Activated T-helper 2 cell treated with anti-CD3 and anti-CD28 coated beads, Interferon-gamma antibody, Interleukin-2, Interleukin-4, amounts not matched to agents 10 μg/mL and 5 μg/mL and 100 μg/mL, durations not matched to agents 14 hours and 24 hours and 36 hours (primary cell): ENCODE measurements around the gene TMEM45A. TPM values are rescaled to one million over a fixed set of nuclear protein-coding genes. Genes with fewer than 3 reads are reported as not detected.
A peak's percentile ranks its signal among the peaks of the same experiment; 100 is the strongest.

ENCODE experiments used
- DNase-seq: peaks from one replicate; pipeline ENCODE4 v3.0.0; 2021; ENCODE audit warnings: low spot score
- H3K27ac Mint-ChIP-seq: one replicate; pipeline ENCODE4 v1.8.0; 2021; ENCODE audit warnings: mixed read lengths
- H3K27me3 Mint-ChIP-seq: one replicate; pipeline ENCODE4 v1.8.0; 2021; ENCODE audit warnings: low read depth, mixed read lengths
- H3K36me3 Mint-ChIP-seq: one replicate; pipeline ENCODE4 v1.8.0; 2021; ENCODE audit warnings: low read depth, mixed read lengths
- H3K4me1 Mint-ChIP-seq: one replicate; pipeline ENCODE4 v1.8.0; 2021; ENCODE audit warnings: low read depth, mixed read lengths
- H3K4me3 Mint-ChIP-seq: one replicate; pipeline ENCODE4 v1.8.0; 2021; ENCODE audit warnings: low read depth, mild to moderate bottlenecking, moderate library complexity, mixed read lengths
- H3K9me3 Mint-ChIP-seq: one replicate; pipeline ENCODE4 v1.8.0; 2021; ENCODE audit warnings: mixed read lengths
- intact Hi-C: fragments of 100-400 bp; cut with micrococcal nuclease; formaldehyde crosslinking; loops from one replicate; pipeline ENCODE4 v1.15.1; 2023
- total RNA-seq: library from RNA; stranded (reverse); gene quantifications from 2 replicates; pipeline ENCODE4 v1.2.3, GENCODE V29; 2022

The TMEM45A gene
- total RNA-seq, 1 donor from 2014 or later: 0.96 TPM

GRCh38 chr3:100600181-100601042 is 108.0 kb downstream of the TMEM45A start:
- Mint-ChIP-seq H3K36me3 (no peaks in the 10 kb centered on the region), H3K4me1 (peaks cover 30% of the 10 kb centered on the region), H3K27ac (no peak overlapping the region), H3K4me3 (no peak overlapping the region), H3K9me3 (peaks cover 9% of the 10 kb centered on the region), H3K27me3 (peaks cover 18% of the 10 kb centered on the region)
- intact Hi-C loops: loop anchor here (5.0 kb wide), 1 partner anchor 107 kb away; the partner anchor contains the start of gene TFG
- no peak for DNase-seq

GRCh38 chr3:100602506-100603444 is 110.4 kb downstream of the TMEM45A start:
- H3K4me3 Mint-ChIP-seq: peak overlapping the region; percentile 56
- peaks cover 34% of the 10 kb centered on the region for H3K4me1 Mint-ChIP-seq
- H3K36me3 Mint-ChIP-seq: no peaks in the 10 kb centered on the region
- DNase-seq: no peak
- intact Hi-C loops: loop anchor here (1.0 to 5.0 kb wide), 2 partner anchors 63 to 105 kb away; partner anchors contain the start of gene TFG
- H3K9me3 Mint-ChIP-seq: peaks cover 9% of the 10 kb centered on the region
- H3K27ac Mint-ChIP-seq: peak overlapping the region; percentile 54
- peaks cover 9% of the 10 kb centered on the region for H3K27me3 Mint-ChIP-seq

GRCh38 chr3:100603469-100603868 is 111.0 kb downstream of the TMEM45A start:
- H3K9me3 Mint-ChIP-seq: peaks cover 9% of the 10 kb centered on the region
- peaks cover 34% of the 10 kb centered on the region for H3K4me1 Mint-ChIP-seq
- peak overlapping the region; percentile 56 for H3K4me3 Mint-ChIP-seq
- DNase-seq: no peak
- intact Hi-C loops: loop anchor here (1.0 to 5.0 kb wide), 2 partner anchors 62 to 104 kb away; partner anchors contain the start of gene TFG
- H3K27ac Mint-ChIP-seq: peak overlapping the region; percentile 54
- H3K27me3 Mint-ChIP-seq: peaks cover 8% of the 10 kb centered on the region
- no peaks in the 10 kb centered on the region for H3K36me3 Mint-ChIP-seq

DNA sequence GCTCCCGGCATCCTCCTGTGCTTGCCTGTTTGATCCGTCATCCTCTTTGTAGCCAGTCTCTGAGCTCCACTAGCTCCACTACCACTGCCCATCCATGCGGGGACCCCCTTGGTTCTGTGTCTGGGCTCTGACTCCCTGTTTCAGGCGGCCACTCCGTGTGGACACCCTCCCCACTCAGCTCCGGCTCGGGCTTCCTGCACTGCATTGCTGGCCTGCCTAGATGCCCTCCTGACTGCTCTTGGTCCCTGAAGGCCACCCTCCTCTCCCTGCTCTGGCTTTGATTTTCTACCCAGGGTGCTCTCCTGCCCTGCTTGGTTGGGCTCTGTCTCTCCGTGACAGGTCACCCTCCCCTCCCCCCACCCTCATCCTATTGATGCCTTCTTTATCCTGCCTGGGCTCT is 112.9 kb downstream of the TMEM45A start:
- peaks cover 38% of the 10 kb centered on the region for H3K4me1 Mint-ChIP-seq
- intact Hi-C loops: no loop called here
- H3K36me3 Mint-ChIP-seq: no peaks in the 10 kb centered on the region
- DNase-seq: no peak
- H3K9me3 Mint-ChIP-seq: no peaks in the 10 kb centered on the region
- no peak overlapping the region for H3K4me3 Mint-ChIP-seq
- no peak overlapping the region for H3K27ac Mint-ChIP-seq
- peaks cover 11% of the 10 kb centered on the region for H3K27me3 Mint-ChIP-seq

DNA sequence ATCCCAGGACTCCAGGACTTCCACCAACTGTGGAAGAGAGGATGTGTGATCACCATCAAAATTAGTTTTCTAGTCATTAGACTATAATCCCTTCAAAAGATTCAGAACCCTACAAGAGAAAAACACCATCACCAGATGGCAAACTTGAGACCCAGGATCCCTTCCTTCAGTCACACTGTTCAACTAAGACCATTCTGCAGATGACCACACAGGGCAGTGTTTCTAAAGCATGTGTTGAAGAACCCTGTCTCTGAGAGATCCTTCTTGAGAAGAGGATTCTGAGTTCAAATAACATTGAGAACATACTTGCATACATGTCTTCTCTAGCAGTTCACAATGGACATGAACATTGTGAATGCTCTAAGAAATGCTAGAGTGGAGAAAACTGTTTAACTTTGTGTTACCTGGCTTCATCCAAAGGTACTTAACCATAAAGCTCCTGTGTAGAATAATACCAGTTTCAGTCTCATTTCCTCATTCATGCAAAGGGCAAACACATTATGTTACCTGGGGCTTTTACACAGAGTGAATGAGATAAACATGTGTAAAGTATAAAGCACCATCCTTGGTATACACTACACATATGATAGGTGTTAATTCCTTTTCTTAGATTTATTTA is 114.6 kb downstream of the TMEM45A start:
- Mint-ChIP-seq H3K27me3 (peaks cover 17% of the 10 kb centered on the region), H3K4me3 (no peak overlapping the region), H3K36me3 (no peaks in the 10 kb centered on the region), H3K9me3 (no peaks in the 10 kb centered on the region), H3K4me1 (peaks cover 30% of the 10 kb centered on the region), H3K27ac (no peak overlapping the region)
- no peak for DNase-seq
- intact Hi-C loops: no loop called here

DNA sequence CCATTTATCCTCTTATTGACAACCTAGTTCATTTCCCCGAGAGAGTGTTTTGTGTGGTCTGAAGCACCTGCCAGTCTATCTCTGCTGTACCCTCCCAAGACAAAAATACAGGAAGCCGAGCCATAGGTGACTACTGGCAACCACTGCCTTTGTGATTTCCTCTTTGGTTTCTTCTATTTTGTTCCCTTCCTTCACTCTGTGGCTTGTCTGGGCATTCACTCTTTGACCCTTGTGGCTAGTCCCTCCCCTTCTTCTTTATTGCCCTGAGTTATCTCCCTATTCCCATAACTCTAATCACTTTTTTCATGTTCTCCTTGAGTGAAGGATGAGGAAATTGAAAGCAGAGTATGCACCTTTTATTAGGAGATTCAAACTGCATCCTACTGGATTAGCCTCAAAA is 116.9 kb downstream of the TMEM45A start, which contains the start of gene ADGRG7:
Gene ADGRG7, plus strand, starts transcription at position 297 of the 400 bp plus-strand sequence. CDS start 256 bp downstream, outside the sequence.
- Mint-ChIP-seq H3K27me3 (peaks cover 23% of the 10 kb centered on the region), H3K27ac (no peak within 1 kb of the TSS), H3K9me3 (no peaks in the 10 kb centered on the region)

DNA sequence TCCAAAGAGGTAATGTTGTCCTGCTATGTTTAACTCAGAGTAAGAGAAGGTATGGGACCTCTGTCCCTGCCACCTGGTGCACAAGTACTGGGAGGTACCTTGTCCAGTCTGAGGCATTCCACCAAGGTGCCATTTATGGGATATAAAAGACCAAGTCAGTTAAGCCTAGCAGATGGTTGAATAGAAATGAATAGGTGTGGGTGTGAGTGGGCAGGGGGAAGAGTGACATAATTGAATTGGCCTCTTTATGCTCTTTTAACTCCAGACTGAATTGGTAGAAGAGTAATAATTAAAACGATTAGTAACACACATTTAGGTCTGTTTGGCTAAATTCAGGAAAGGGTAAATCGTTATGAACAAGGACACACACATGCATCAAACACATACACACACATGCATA is 117.5 kb downstream of the TMEM45A start:
- intact Hi-C loops: no loop called here
- Mint-ChIP-seq H3K4me1 (peaks cover 15% of the 10 kb centered on the region), H3K9me3 (no peaks in the 10 kb centered on the region), H3K36me3 (no peaks in the 10 kb centered on the region), H3K4me3 (no peak overlapping the region), H3K27ac (no peak overlapping the region), H3K27me3 (peaks cover 24% of the 10 kb centered on the region)
- no peak for DNase-seq

More for the DNA sequence above, 116.9 kb downstream of the TMEM45A start, which contains the start of gene ADGRG7:
- DNase-seq: no peak
- no peaks in the 10 kb centered on the region for H3K36me3 Mint-ChIP-seq
- intact Hi-C loops: no loop called here
- H3K4me3 Mint-ChIP-seq: no peak within 1 kb of the TSS
- peaks cover 15% of the 10 kb centered on the region for H3K4me1 Mint-ChIP-seq

DNA sequence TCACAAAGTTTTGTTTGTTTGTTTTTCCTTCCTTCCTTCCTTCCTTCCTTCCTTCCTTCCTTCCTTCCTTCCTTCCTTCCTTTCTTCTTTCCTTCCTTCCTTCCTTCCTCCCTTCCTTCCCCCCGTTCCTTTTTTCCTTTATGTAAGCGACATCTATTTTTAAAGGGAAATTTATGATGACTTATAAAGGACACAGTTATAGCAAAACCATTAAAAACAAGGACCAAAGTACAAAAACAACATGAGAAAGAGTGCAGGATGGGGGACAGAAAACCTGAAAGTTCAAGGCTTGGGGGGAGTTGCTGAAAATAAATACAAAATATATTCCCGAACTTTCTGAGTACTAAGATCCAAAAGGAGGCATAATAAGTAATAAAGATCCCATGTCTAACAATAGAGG is 118.8 kb downstream of the TMEM45A start:
- H3K4me1 Mint-ChIP-seq: peaks cover 15% of the 10 kb centered on the region
- no peaks in the 10 kb centered on the region for H3K9me3 Mint-ChIP-seq
- no peaks in the 10 kb centered on the region for H3K36me3 Mint-ChIP-seq
- H3K27me3 Mint-ChIP-seq: peaks cover 29% of the 10 kb centered on the region
- intact Hi-C loops: no loop called here
- H3K4me3 Mint-ChIP-seq: no peak overlapping the region
- no peak for DNase-seq
- H3K27ac Mint-ChIP-seq: no peak overlapping the region

DNA sequence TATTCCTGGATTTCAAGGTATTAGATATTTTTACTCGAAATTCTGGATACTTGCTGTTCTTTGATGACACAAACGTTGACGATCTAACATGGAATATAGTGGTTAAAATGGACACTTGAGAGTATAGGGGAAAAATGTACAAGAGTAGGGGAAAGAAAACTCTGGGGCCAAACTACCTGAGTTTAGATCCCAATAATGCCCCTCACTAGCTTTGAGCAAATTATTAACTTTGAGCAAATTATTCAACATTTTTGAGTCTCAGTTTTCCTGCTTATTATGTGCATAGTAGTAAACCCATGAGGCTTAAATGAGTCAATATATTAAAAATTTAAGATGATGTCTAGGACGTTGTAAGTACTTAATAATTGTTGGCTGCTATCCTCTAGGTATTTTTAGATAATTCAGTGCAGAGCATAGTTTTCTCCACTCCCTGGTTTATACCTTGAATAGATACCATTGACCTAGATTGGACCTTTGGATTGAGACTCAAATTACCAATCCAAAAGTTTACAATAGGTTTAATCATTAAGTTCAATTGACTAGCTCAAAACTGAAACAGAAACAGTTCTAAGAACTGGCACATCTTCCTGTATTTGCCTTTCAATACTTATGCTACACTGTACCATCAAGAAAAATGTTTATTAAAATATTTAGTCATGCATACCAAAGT is 121.4 kb downstream of the TMEM45A start:
- H3K9me3 Mint-ChIP-seq: peaks cover 2% of the 10 kb centered on the region
- no peaks in the 10 kb centered on the region for H3K36me3 Mint-ChIP-seq
- H3K27me3 Mint-ChIP-seq: peaks cover 25% of the 10 kb centered on the region
- peaks cover 10% of the 10 kb centered on the region for H3K4me1 Mint-ChIP-seq
- intact Hi-C loops: no loop called here
- no peak for DNase-seq
- H3K27ac Mint-ChIP-seq: no peak overlapping the region
- no peak overlapping the region for H3K4me3 Mint-ChIP-seq

- peaks cover 29% of the 10 kb centered on the region for H3K27me3 Mint-ChIP-seq
- no peaks in the 10 kb centered on the region for H3K36me3 Mint-ChIP-seq
- H3K9me3 Mint-ChIP-seq: peaks cover 4% of the 10 kb centered on the region
- no peak overlapping the region for H3K4me3 Mint-ChIP-seq
- H3K4me1 Mint-ChIP-seq: no peaks in the 10 kb centered on the region
- DNase-seq: no peak
- intact Hi-C loops: no loop called here
- no peak overlapping the region for H3K27ac Mint-ChIP-seq
These were observed 122.5 kb downstream of the TMEM45A start for GRCh38 chr3:100614941-100615340.

GRCh38 chr3:100615684-100616083 is 123.3 kb downstream of the TMEM45A start:
- no peak overlapping the region for H3K27ac Mint-ChIP-seq
- no peak for DNase-seq
- no peak overlapping the region for H3K4me3 Mint-ChIP-seq
- no peaks in the 10 kb centered on the region for H3K4me1 Mint-ChIP-seq
- intact Hi-C loops: no loop called here
- no peaks in the 10 kb centered on the region for H3K36me3 Mint-ChIP-seq
- H3K27me3 Mint-ChIP-seq: peaks cover 26% of the 10 kb centered on the region
- peaks cover 4% of the 10 kb centered on the region for H3K9me3 Mint-ChIP-seq

DNA sequence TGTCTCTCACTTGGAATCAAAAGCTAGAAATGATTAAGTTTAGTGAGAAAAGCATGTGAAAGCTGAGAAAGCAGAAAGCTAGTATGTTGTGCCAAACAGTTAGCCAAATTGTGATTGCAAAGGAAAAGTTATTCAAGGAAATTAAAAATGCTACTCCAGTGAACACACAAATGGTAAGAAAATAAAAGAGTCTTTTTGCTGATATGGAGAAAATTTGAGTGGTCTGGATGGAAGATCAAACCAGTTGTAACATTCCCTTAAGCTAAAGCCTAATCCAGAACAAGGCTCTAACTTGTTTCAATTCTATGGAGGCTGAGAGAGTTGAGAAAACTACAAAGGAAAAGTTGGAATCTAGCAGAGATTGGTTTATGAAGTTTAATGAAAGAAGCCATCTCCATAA is 128.8 kb downstream of the TMEM45A start:
- Mint-ChIP-seq H3K9me3 (peaks cover 13% of the 10 kb centered on the region), H3K27me3 (peaks cover 35% of the 10 kb centered on the region), H3K36me3 (no peaks in the 10 kb centered on the region), H3K27ac (no peak overlapping the region), H3K4me3 (no peak overlapping the region), H3K4me1 (no peaks in the 10 kb centered on the region)
- intact Hi-C loops: no loop called here
- no peak for DNase-seq
